GM21619 (cell line): ENCODE data around the gene HSPA12B.
A peak's percentile ranks its signal among the peaks of the same experiment; 100 is the strongest.

Experiments
- ATAC-seq: cut with Tn5 transposase; IDR thresholded peaks from one replicate; pipeline ENCODE4 v1.9.1; 2021; ENCODE audit not compliant: unreplicated experiment

The HSPA12B gene

GRCh38 chr20:3702611-3703391 lies 29.7 kb upstream of the HSPA12B start:
- no peak for ATAC-seq

GRCh38 chr20:3704087-3704486 lies 28.4 kb upstream of the HSPA12B start:
- no peak for ATAC-seq

GRCh38 chr20:3705491-3705969 lies 27.0 kb upstream of the HSPA12B start:
- ATAC-seq = no peak

GRCh38 chr20:3705970-3706739 lies 26.3 kb upstream of the HSPA12B start:
- no peak for ATAC-seq

- no peak for ATAC-seq
Observed at GRCh38 chr20:3706774-3707507, 25.5 kb upstream of the HSPA12B start.

- ATAC-seq = no peak
Observed at GRCh38 chr20:3707508-3707899, 25.0 kb upstream of the HSPA12B start.

- no peak for ATAC-seq
Observed at GRCh38 chr20:3710011-3710466, 22.4 kb upstream of the HSPA12B start.

GRCh38 chr20:3710703-3711483 lies 21.6 kb upstream of the HSPA12B start:
- no peak for ATAC-seq

- no peak for ATAC-seq
Observed at GRCh38 chr20:3711484-3711941, 21.0 kb upstream of the HSPA12B start.

- ATAC-seq = no peak
Observed at GRCh38 chr20:3712279-3712873, 20.1 kb upstream of the HSPA12B start, which contains the start of gene SIGLEC1. SIGLEC1 (minus strand) TSS chr20:3712600; CDS start chr20:3707128, 5,472 bp downstream.

GRCh38 chr20:3714092-3714491 lies 18.4 kb upstream of the HSPA12B start:
- no peak for ATAC-seq

GRCh38 chr20:3716195-3716834 lies 16.2 kb upstream of the HSPA12B start:
- peak; percentile 58 for ATAC-seq

- no peak for ATAC-seq
Observed at GRCh38 chr20:3719046-3719445, 13.4 kb upstream of the HSPA12B start.

GRCh38 chr20:3720068-3720467 lies 12.4 kb upstream of the HSPA12B start:
- ATAC-seq = no peak

- ATAC-seq = no peak
Observed at GRCh38 chr20:3720626-3721025, 11.9 kb upstream of the HSPA12B start.

GRCh38 chr20:3721912-3722311 lies 10.6 kb upstream of the HSPA12B start:
- no peak for ATAC-seq

- ATAC-seq = no peak
Observed at GRCh38 chr20:3723284-3723683, 9.2 kb upstream of the HSPA12B start.

GRCh38 chr20:3724356-3724755 lies 8.1 kb upstream of the HSPA12B start:
- no peak for ATAC-seq

- no peak for ATAC-seq
Observed at GRCh38 chr20:3727401-3728021, 5.0 kb upstream of the HSPA12B start.
